K562 (cell line): ENCODE measurements around the gene NME7. TPM values are rescaled to one million over a fixed set of nuclear protein-coding genes. Genes with fewer than 3 reads are reported as not detected.

ENCODE experiments used
- CBX5 ChIP-seq: IDR thresholded peaks from 2 replicates; pipeline ENCODE4 v1.6.1; 2014; ENCODE audit warnings: low read depth, borderline replicate concordance
- CEBPB ChIP-seq: fragments of 450-650 bp; IDR thresholded peaks from 2 replicates; pipeline ENCODE4 v1.6.1; 2016; ENCODE audit warnings: missing genetic modification characterization, missing compliant biosample characterization
- CREBBP ChIP-seq: IDR thresholded peaks from one replicate; pipeline ENCODE4 v1.6.1; 2012; ENCODE audit warnings: low read depth, mild to moderate bottlenecking, control low read depth, inconsistent platforms, low read length
- CTBP1 ChIP-seq: fragments of 450-650 bp; IDR thresholded peaks from 2 replicates; pipeline ENCODE4 v1.6.1; 2016; ENCODE audit warnings: borderline replicate concordance
- DMBX1 ChIP-seq: fragments of 250-450 bp; sonication (Bioruptor Pico); IDR thresholded peaks from 2 replicates; pipeline ENCODE4 v1.8.0; 2022; ENCODE audit warnings: inconsistent platforms, mild to moderate bottlenecking, moderate library complexity, borderline replicate concordance
- GTF3C2 ChIP-seq: IDR thresholded peaks from 3 replicates; pipeline ENCODE4 v1.6.1; 2011; ENCODE audit warnings: borderline replicate concordance, mild to moderate bottlenecking, moderate library complexity; ENCODE audit not compliant: insufficient read length; ENCODE audit errors: extremely low read depth
- HDGF ChIP-seq: fragments of 450-650 bp; IDR thresholded peaks from 2 replicates; pipeline ENCODE4 v1.6.1; 2016
- HOMEZ ChIP-seq: fragments of 250-450 bp; sonication (Bioruptor Pico); IDR thresholded peaks from 2 replicates; pipeline ENCODE4 v1.4.0; 2020; ENCODE audit warnings: mild to moderate bottlenecking, moderate library complexity
- MNT ChIP-seq, 2 experiments: fragments of 450-650 bp; conservative IDR thresholded peaks; 2 replicates each; pipeline ENCODE4 v1.6.1; 2017; ENCODE audit warnings: mild to moderate bottlenecking in 2 of 2, moderate library complexity in 2 of 2
- MTA3 ChIP-seq: fragments of 450-650 bp; formaldehyde crosslinking; IDR thresholded peaks from 2 replicates; pipeline ENCODE4 v1.6.1; 2017; ENCODE audit warnings: mild to moderate bottlenecking, borderline replicate concordance
- NFATC3 ChIP-seq: fragments of 450-650 bp; IDR thresholded peaks from 2 replicates; pipeline ENCODE4 v1.6.1; 2017; ENCODE audit warnings: mild to moderate bottlenecking
- PHB2 ChIP-seq: fragments of 450-650 bp; IDR thresholded peaks from 2 replicates; pipeline ENCODE4 v1.6.1; 2017; ENCODE audit warnings: low read depth
- POU5F1 ChIP-seq: fragments of 150-350 bp; IDR thresholded peaks from 2 replicates; pipeline ENCODE4 v1.6.1; 2014; ENCODE audit warnings: borderline replicate concordance, low read length, low read depth, mild to moderate bottlenecking; ENCODE audit not compliant: partially characterized antibody
- PRMT5 ChIP-seq: sonication (generic); formaldehyde crosslinking; IDR thresholded peaks from 2 replicates; pipeline ENCODE4 v1.5.0; 2020; ENCODE audit warnings: missing genetic modification reagents
- RUNX1 ChIP-seq: sonication (generic); IDR thresholded peaks from 2 replicates; pipeline ENCODE4 v1.6.1; 2016; ENCODE audit warnings: antibody characterized with exemption, low read depth
- SMARCB1 ChIP-seq: IDR thresholded peaks from 2 replicates; pipeline ENCODE4 v1.6.1; 2011; ENCODE audit warnings: improper control_type of control experiment, low read depth; ENCODE audit not compliant: insufficient read length
- SNIP1 ChIP-seq: fragments of 450-650 bp; IDR thresholded peaks from 2 replicates; pipeline ENCODE4 v1.7.1; 2017; ENCODE audit warnings: low read depth, mild to moderate bottlenecking
- ZBTB8A ChIP-seq: fragments of 450-650 bp; IDR thresholded peaks from 2 replicates; pipeline ENCODE4 v1.6.1; 2018; ENCODE audit warnings: mild to moderate bottlenecking, moderate library complexity; ENCODE audit not compliant: partially characterized antibody
- ZNF121 ChIP-seq: sonication (generic); formaldehyde crosslinking; conservative IDR thresholded peaks from 2 replicates; pipeline ENCODE4 v1.8.0; 2022; ENCODE audit warnings: missing genetic modification reagents
- ZNF175 ChIP-seq: fragments of 200-800 bp; sonication (Bioruptor generic); IDR thresholded peaks from 2 replicates; pipeline ENCODE4 v1.6.1; 2016; ENCODE audit warnings: low read depth, mild to moderate bottlenecking, missing genetic modification characterization, missing compliant biosample characterization
- ZNF232 ChIP-seq: sonication (generic); formaldehyde crosslinking; IDR thresholded peaks from 2 replicates; pipeline ENCODE4 v1.8.0; 2022; ENCODE audit warnings: mild to moderate bottlenecking, missing genetic modification reagents
- ZNF239 ChIP-seq: fragments of 250-450 bp; sonication (Bioruptor Pico); IDR thresholded peaks from 2 replicates; pipeline ENCODE4 v1.4.0; 2020; ENCODE audit warnings: mild to moderate bottlenecking
- ZNF24 ChIP-seq: fragments of 450-650 bp; IDR thresholded peaks from 2 replicates; pipeline ENCODE4 v1.6.1; 2016
- ZNF436 ChIP-seq: fragments of 250-450, 450-650 bp; sonication (Bioruptor Pico); formaldehyde crosslinking; IDR thresholded peaks from 2 replicates; pipeline ENCODE4 v1.7.0; 2020; ENCODE audit warnings: mild to moderate bottlenecking
- ZNF507 ChIP-seq: conservative IDR thresholded peaks from 2 replicates; pipeline ENCODE4 v1.6.1; 2017; ENCODE audit warnings: missing genetic modification characterization, missing compliant biosample characterization
- ZNF707 ChIP-seq: fragments of 250-450 bp; sonication (Bioruptor Pico); conservative IDR thresholded peaks from 2 replicates; pipeline ENCODE4 v1.8.0; 2022; ENCODE audit warnings: inconsistent platforms, mild to moderate bottlenecking, moderate library complexity
- polyA plus RNA-seq, 8 experiments: library from polyadenylated mRNA; depleted of rRNA in 4 of 8; stranded (reverse) in 5 of 8; unstranded in 3 of 8; fragments of >200 nt; fragmentation: Nextera tagmentation in 2 of 8; fragmentation: Illumina TruSeq in 1 of 8; extraction: Ambion mirVana in 2 of 8; extraction: Trizol in 1 of 8; gene quantifications; 2 replicates each; pipeline versions ENCODE4 v1.2.1 to v1.2.3, GENCODE V29; 2011 to 2014; ENCODE audit warnings: inconsistent platforms in 1 of 8, missing spikeins in 1 of 8
- total RNA-seq, 7 experiments: library from RNA; depleted of rRNA in 6 of 7; stranded (reverse); fragments of >200 nt in 6 of 7; fragmentation: Illumina TruSeq in 2 of 7; extraction: Trizol in 2 of 7; gene quantifications; 2 replicates each; pipeline versions ENCODE4 v1.2.1 to v1.2.3, GENCODE V29; 2011 to 2021; ENCODE audit warnings: low replicate concordance in 1 of 7

Gene NME7
- total and polyA plus RNA-seq, 9 of the 15 experiments (the other 6 are each of a cell fraction or from before 2014, with no cell fraction given) = 7.9 to 43.2 (median 23.9) TPM

- no peak for TF ChIP-seq POU5F1
- no peak for TF ChIP-seq PHB2
- no peak; the same call in 1 of the 2 replicates for TF ChIP-seq ZNF121 (CRISPR knock-in tag)
- TF ChIP-seq CBX5 = no peak
- TF ChIP-seq DMBX1 (CRISPR knock-in tag) = no peak
- no peak for TF ChIP-seq GTF3C2
- no peak for TF ChIP-seq ZNF507 (tag)
- TF ChIP-seq NFATC3 = no peak
- no peak for TF ChIP-seq ZNF24
- peak; percentile 78 for TF ChIP-seq CEBPB
- TF ChIP-seq MNT (conservative IDR thresholded peaks at IDR 0.05) = peak; percentile 86 to 94
- no peak for TF ChIP-seq ZNF436 (CRISPR knock-in tag)
- TF ChIP-seq ZBTB8A = no peak
- TF ChIP-seq MTA3 = no peak
- no peak for TF ChIP-seq SNIP1
- no peak for TF ChIP-seq PRMT5
- no peak for TF ChIP-seq ZNF232
- no peak for TF ChIP-seq ZNF239 (CRISPR knock-in tag)
- TF ChIP-seq SMARCB1 = no peak
- no peak for TF ChIP-seq CREBBP
- no peak for TF ChIP-seq RUNX1
- no peak for TF ChIP-seq ZNF175 (CRISPR knock-in tag)
- no peak for TF ChIP-seq ZNF707 (CRISPR knock-in tag)
- no peak; the same call in 1 of the 2 replicates for TF ChIP-seq CTBP1
- no peak for TF ChIP-seq HOMEZ (CRISPR knock-in tag)
- TF ChIP-seq HDGF = no peak
Measured at GRCh38 chr1:169193191-169193850, 174.3 kb downstream of the NME7 start (continued).
